ENCODE data around the gene SLC1A1.

SLC1A1 gene

DNA sequence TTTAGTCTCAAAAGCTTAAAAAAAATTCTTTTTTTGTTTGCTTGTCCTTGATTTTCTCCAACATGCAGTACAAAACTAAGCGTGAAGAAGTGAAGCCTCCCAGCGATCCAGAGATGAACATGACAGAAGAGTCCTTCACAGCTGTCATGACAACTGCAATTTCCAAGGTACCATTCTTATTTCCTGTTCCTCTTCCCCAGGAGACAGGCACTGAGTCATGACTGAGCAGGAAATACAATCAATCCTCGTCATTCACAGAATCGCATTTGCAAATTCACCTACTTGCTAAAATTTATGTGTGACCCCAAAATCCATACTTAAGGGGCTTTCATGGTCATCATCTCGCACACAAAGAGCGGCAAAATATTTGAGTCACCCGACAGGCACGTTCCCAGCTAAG lies 77.3 kb downstream of the SLC1A1 start:
- no peaks in the 10 kb centered on the region for H3K27me3 ChIP-seq (replicated peaks)
- in situ Hi-C loops (cut with HindIII; ENCODE audit: low pct_ligation_motif_present, low sequenced_read_pairs) = no loop called here
- no peak overlapping the region for H3K27ac ChIP-seq
- H3K36me3 ChIP-seq (replicated peaks) = no peaks in the 10 kb centered on the region
- no peak overlapping the region for H3K4me3 ChIP-seq (ENCODE audit: low read depth, low read length)
- TF ChIP-seq, protein P1, sequence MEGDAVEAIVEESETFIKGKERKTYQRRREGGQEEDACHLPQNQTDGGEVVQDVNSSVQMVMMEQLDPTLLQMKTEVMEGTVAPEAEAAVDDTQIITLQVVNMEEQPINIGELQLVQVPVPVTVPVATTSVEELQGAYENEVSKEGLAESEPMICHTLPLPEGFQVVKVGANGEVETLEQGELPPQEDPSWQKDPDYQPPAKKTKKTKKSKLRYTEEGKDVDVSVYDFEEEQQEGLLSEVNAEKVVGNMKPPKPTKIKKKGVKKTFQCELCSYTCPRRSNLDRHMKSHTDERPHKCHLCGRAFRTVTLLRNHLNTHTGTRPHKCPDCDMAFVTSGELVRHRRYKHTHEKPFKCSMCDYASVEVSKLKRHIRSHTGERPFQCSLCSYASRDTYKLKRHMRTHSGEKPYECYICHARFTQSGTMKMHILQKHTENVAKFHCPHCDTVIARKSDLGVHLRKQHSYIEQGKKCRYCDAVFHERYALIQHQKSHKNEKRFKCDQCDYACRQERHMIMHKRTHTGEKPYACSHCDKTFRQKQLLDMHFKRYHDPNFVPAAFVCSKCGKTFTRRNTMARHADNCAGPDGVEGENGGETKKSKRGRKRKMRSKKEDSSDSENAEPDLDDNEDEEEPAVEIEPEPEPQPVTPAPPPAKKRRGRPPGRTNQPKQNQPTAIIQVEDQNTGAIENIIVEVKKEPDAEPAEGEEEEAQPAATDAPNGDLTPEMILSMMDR (IDR thresholded peaks at IDR 0.05; ENCODE audit: low read depth, low read length, missing control alignments) = no peak
- no peak for DNase-seq

DNA sequence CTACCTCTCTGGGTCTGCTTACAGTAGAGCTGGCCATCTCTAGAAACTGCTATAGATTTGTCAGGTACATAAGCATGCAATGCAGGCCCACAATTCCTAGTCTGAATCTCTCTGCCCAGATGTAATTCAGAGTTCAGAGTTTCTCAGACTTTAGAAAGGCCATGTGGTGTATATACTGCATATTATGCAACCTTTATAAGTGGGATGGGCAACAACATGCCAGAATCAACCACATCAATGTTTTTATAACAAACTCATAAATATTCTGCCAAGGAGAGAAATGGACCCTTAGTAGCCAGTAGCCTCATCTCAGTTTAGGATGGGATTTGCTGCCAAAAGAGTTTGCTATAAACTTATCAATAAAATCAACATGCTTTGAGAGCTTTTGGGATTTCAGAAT lies 78.8 kb downstream of the SLC1A1 start:
- H3K4me3 ChIP-seq (ENCODE audit: low read depth, low read length) = no peak overlapping the region
- in situ Hi-C loops (cut with HindIII; ENCODE audit: low pct_ligation_motif_present, low sequenced_read_pairs) = no loop called here
- H3K36me3 ChIP-seq (replicated peaks) = no peaks in the 10 kb centered on the region
- TF ChIP-seq, protein P1 (IDR thresholded peaks at IDR 0.05; ENCODE audit: low read depth, low read length, missing control alignments) = no peak
- no peaks in the 10 kb centered on the region for H3K27me3 ChIP-seq (replicated peaks)
- no peak overlapping the region for H3K27ac ChIP-seq
- DNase-seq = no peak

DNA sequence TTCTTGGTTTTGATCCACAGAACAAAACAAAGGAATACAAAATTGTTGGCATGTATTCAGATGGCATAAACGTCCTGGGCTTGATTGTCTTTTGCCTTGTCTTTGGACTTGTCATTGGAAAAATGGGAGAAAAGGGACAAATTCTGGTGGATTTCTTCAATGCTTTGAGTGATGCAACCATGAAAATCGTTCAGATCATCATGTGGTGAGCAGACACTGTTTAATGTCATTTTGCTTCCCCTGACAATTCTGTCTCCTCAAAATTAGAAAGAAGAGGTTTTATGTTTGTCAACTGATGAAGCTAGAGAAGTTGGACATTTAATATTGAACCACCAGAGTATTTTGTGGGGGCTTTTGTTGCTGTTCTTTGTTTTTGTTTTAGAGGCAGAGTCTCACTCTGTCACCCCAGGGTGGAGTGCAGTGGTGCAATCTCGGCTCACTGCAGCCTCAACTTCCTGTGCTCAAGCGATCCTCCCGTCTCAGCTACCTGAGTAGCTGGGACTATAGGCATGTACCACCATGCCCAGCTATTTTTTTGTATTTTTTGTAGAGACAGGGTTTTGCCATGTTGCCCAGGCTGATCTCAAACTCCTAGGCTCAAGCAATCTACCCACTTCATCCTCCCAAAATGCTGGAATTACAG lies 82.0 kb downstream of the SLC1A1 start:
- in situ Hi-C loops (cut with HindIII; ENCODE audit: low pct_ligation_motif_present, low sequenced_read_pairs) = no loop called here
- Histone ChIP-seq H3K4me3 (ENCODE audit: low read depth, low read length) (no peak overlapping the region), H3K27ac (no peak overlapping the region), H3K36me3 (replicated peaks) (peaks cover 4% of the 10 kb centered on the region), H3K27me3 (replicated peaks) (no peaks in the 10 kb centered on the region)
- TF ChIP-seq, protein P1 (IDR thresholded peaks at IDR 0.05; ENCODE audit: low read depth, low read length, missing control alignments) = no peak
- DNase-seq = no peak

DNA sequence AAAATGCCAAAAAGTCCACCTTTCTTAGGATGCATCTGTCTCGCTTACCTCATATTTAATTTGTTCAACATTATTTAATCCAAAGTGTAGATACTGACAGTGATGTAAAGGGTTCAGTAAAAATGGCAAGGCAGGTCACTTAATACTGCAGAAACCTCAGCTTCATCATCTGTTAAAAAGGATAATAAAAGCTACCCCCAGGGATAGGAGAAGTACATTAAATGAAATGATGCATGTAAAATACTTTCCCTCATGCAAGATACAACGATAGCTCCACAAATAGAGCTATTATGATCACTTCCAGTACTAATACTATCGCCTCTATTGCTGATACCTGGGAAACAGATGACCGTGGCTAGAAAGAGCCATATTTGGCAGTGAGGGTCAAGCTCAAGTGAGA lies 82.9 kb downstream of the SLC1A1 start:
- TF ChIP-seq, protein P1 (IDR thresholded peaks at IDR 0.05; ENCODE audit: low read depth, low read length, missing control alignments) = no peak
- peaks cover 4% of the 10 kb centered on the region for H3K36me3 ChIP-seq (replicated peaks)
- H3K4me3 ChIP-seq (ENCODE audit: low read depth, low read length) = no peak overlapping the region
- no peaks in the 10 kb centered on the region for H3K27me3 ChIP-seq (replicated peaks)
- no peak for DNase-seq
- no peak overlapping the region for H3K27ac ChIP-seq
- in situ Hi-C loops (cut with HindIII; ENCODE audit: low pct_ligation_motif_present, low sequenced_read_pairs) = no loop called here

DNA sequence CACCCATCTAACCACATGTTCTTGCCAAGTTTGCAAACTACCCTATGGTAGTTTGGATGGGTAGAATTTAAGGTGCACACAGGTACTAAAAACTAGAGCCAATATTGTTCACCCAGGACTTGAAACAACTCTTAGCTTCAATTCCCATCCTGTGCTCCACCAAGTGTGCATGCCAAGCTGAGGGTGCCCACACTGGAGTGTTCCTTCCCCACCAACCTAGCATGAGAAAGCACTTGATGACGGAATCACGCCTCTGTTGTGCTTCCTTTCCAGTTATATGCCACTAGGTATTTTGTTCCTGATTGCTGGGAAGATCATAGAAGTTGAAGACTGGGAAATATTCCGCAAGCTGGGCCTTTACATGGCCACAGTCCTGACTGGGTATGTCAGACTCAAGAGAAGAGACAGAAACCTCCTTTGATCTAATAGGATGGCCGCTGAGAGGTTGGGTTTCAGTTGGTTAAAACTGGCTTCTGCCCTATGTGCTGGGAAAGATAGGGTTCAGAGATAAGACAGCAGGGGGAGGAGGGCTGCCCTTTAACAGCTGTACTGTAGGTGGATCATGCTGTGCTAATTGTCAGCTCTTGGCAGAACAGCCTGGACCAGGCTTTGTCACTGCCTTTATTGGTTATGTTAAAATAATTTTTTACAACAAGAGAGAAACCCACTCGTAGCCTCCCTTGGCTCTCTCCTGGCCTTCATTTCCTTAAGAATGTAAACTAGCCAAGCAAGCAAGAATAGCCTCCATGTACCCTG lies 83.5 kb downstream of the SLC1A1 start:
- in situ Hi-C loops (cut with HindIII; ENCODE audit: low pct_ligation_motif_present, low sequenced_read_pairs) = no loop called here

More for the DNA sequence above, 83.5 kb downstream of the SLC1A1 start:
- TF ChIP-seq, protein P1 (IDR thresholded peaks at IDR 0.05; ENCODE audit: low read depth, low read length, missing control alignments) = no peak
- Histone ChIP-seq H3K27ac (no peak overlapping the region), H3K27me3 (replicated peaks) (no peaks in the 10 kb centered on the region), H3K4me3 (ENCODE audit: low read depth, low read length) (no peak overlapping the region), H3K36me3 (replicated peaks) (peaks cover 4% of the 10 kb centered on the region)
- no peak for DNase-seq
